Measurements from ENCODE around the gene GRB7.
A peak's percentile ranks its signal among the peaks of the same experiment; 100 is the strongest.
"Not testable (repeated sequence)": the region's sequence is repeated elsewhere in the genome, so short reads cannot be mapped to it uniquely, and the experiment has no call there.

The GRB7 gene

GRCh38 chr17:39736319-39737165 is 1.2 kb upstream of the GRB7 start:
- no peak for DNase-seq

GRCh38 chr17:39737206-39737759 is 455 bp upstream of the GRB7 start:
- DNase-seq: no peak

GRCh38 chr17:39738568-39738901 is 797 bp downstream of the GRB7 start:
- no peak for DNase-seq

- peak; percentile 45 for DNase-seq
Observed at GRCh38 chr17:39738983-39739884, 1.5 kb downstream of the GRB7 start.

GRCh38 chr17:39739885-39740356 is 2.2 kb downstream of the GRB7 start:
- DNase-seq: no peak

GRCh38 chr17:39740357-39741111 is 2.8 kb downstream of the GRB7 start:
- peak; percentile 50 for DNase-seq

- no peak for DNase-seq
Observed at GRCh38 chr17:39742126-39742855, 4.6 kb downstream of the GRB7 start.

GRCh38 chr17:39742856-39743436 is 5.2 kb downstream of the GRB7 start:
- DNase-seq: no peak

- DNase-seq: no peak
Observed at GRCh38 chr17:39744075-39744835, 6.5 kb downstream of the GRB7 start.

- DNase-seq: no peak
Observed at GRCh38 chr17:39744836-39745215, 7.1 kb downstream of the GRB7 start.

GRCh38 chr17:39745335-39746144 is 7.8 kb downstream of the GRB7 start:
- no peak for DNase-seq

GRCh38 chr17:39746145-39746461 is 8.4 kb downstream of the GRB7 start:
- no peak for DNase-seq

GRCh38 chr17:39747745-39748144 is 10.0 kb downstream of the GRB7 start:
- no peak for DNase-seq

- DNase-seq: not testable (repeated sequence)
Observed at GRCh38 chr17:39748444-39749034, 10.8 kb downstream of the GRB7 start.

GRCh38 chr17:39750131-39751015 is 12.6 kb downstream of the GRB7 start:
- no peak for DNase-seq

- DNase-seq: no peak
Observed at GRCh38 chr17:39751016-39751543, 13.3 kb downstream of the GRB7 start.

GRCh38 chr17:39751637-39752036 is 13.9 kb downstream of the GRB7 start:
- DNase-seq: no peak

GRCh38 chr17:39752241-39752881 is 14.6 kb downstream of the GRB7 start:
- DNase-seq: no peak
